PC-9 (cell line): ENCODE data around the gene CCDC148. TPM values are rescaled to one million over a fixed set of nuclear protein-coding genes. Genes with fewer than 3 reads are reported as not detected.
"Not testable (repeated sequence)": the region's sequence is repeated elsewhere in the genome, so short reads cannot be mapped to it uniquely, and the experiment has no call there.

ENCODE experiments used
- BruUV-seq: library from RNA; stranded (reverse); fragments of 400-500 nt; replicated peaks from 2 replicates; lab custom pipeline; 2021; lab: Mats Ljungman, UMichigan
- CTCF ChIA-PET: fragments of 300-600 bp; sonication (Branson Sonifier 250); formaldehyde crosslinking; loops from one replicate; lab custom pipeline; 2022; ENCODE audit warnings: antibody characterized with exemption; lab: Charles Lee
- POLR2A ChIA-PET: fragments of 300-600 bp; sonication (Branson Sonifier 250); formaldehyde crosslinking; loops from one replicate; lab custom pipeline; 2022; ENCODE audit warnings: antibody characterized with exemption; ENCODE audit not compliant: unreplicated experiment; lab: Charles Lee
- DNase-seq, 2 experiments: peaks; one replicate each; pipeline versions ENCODE4 v3.0.0 to v3.0.0-alpha.2; 2015 to 2022; ENCODE audit warnings: mixed read lengths in 1 of 2
- H2AFZ ChIP-seq: fragments of 200-600 bp; sonication (generic); 2 replicates; pipeline ENCODE4 v1.8.1; 2017; ENCODE audit warnings: antibody characterized with exemption
- H3F3A ChIP-seq: fragments of 200-600 bp; sonication (generic); 2 replicates; pipeline ENCODE4 v1.8.1; 2017; ENCODE audit warnings: antibody characterized with exemption, mild to moderate bottlenecking, low read depth; ENCODE audit not compliant: insufficient read depth
- H3K27ac ChIP-seq: fragments of 200-600 bp; sonication (generic); 2 replicates; pipeline ENCODE4 v1.6.1; 2016; ENCODE audit warnings: mixed run types
- H3K27me3 ChIP-seq: fragments of 200-600 bp; sonication (generic); 2 replicates; pipeline ENCODE4 v1.6.1; 2016; ENCODE audit warnings: low read depth, mixed run types; ENCODE audit not compliant: insufficient read depth
- H3K36me3 ChIP-seq: fragments of 200-600 bp; sonication (generic); 2 replicates; pipeline ENCODE4 v1.6.1; 2016; ENCODE audit warnings: low read depth, mixed run types
- H3K4me1 ChIP-seq: fragments of 200-600 bp; sonication (generic); replicated peaks from 2 replicates; pipeline ENCODE4 v1.6.1; 2016; ENCODE audit warnings: mixed run types; ENCODE audit not compliant: insufficient read depth
- H3K4me2 ChIP-seq: fragments of 200-600 bp; sonication (generic); 2 replicates; pipeline ENCODE4 v1.6.1; 2017; ENCODE audit warnings: mixed run types
- H3K4me3 ChIP-seq: fragments of 200-600 bp; sonication (generic); 2 replicates; pipeline ENCODE4 v1.6.1; 2016; ENCODE audit warnings: mixed run types
- H3K79me2 ChIP-seq: fragments of 200-600 bp; sonication (generic); 2 replicates; pipeline ENCODE4 v1.6.1; 2017; ENCODE audit warnings: low read depth, mixed run types
- H3K9me2 ChIP-seq: fragments of 200-600 bp; sonication (generic); 2 replicates; pipeline ENCODE4 v1.8.1; 2017; ENCODE audit warnings: mild to moderate bottlenecking; ENCODE audit not compliant: insufficient read depth
- H3K9me3 ChIP-seq: fragments of 200-600 bp; sonication (generic); 2 replicates; pipeline ENCODE4 v1.8.1; 2016; ENCODE audit warnings: low read depth; ENCODE audit not compliant: insufficient read depth
- H4K20me1 ChIP-seq: fragments of 200-600 bp; sonication (generic); 2 replicates; pipeline ENCODE4 v1.8.1; 2017; ENCODE audit not compliant: insufficient read depth
- CTCF ChIP-seq: fragments of 200-600 bp; sonication (generic); conservative IDR thresholded peaks from 2 replicates; pipeline ENCODE4 v1.6.1; 2017; ENCODE audit warnings: mixed run types, antibody characterized with exemption, mild to moderate bottlenecking, moderate library complexity
- EZH2 ChIP-seq: fragments of 200-600 bp; sonication (generic); IDR thresholded peaks from 2 replicates; pipeline ENCODE4 v1.8.0; 2017; ENCODE audit warnings: antibody characterized with exemption, low read depth
- intact Hi-C: fragments of 100-400 bp; cut with micrococcal nuclease; formaldehyde crosslinking; loops from one replicate; pipeline ENCODE4 v1.10.0; 2022; ENCODE audit not compliant: unreplicated experiment
- total RNA-seq: library from RNA; stranded (reverse); gene quantifications from 2 replicates; pipeline ENCODE4 v1.2.3, GENCODE V29; 2021

CCDC148 gene
- total RNA-seq, 1 experiment from 2014 or later = 1.8 TPM

- ChIA-PET CTCF (no interaction called here), POLR2A (no interaction called here)
- Histone ChIP-seq H4K20me1 (no peaks in the 10 kb centered on the region), H3F3A (no peaks in the 10 kb centered on the region), H3K36me3 (no peaks in the 10 kb centered on the region), H3K79me2 (no peaks in the 10 kb centered on the region), H2AFZ (no peak overlapping the region), H3K4me3 (no peak overlapping the region), H3K4me1 (no peaks in the 10 kb centered on the region), H3K9me2 (no peaks in the 10 kb centered on the region), H3K27me3 (no peaks in the 10 kb centered on the region), H3K9me3 (no peaks in the 10 kb centered on the region), H3K27ac (no peak overlapping the region), H3K4me2 (no peak overlapping the region)
- TF ChIP-seq EZH2 (no peak), CTCF (no peak)
- intact Hi-C loops = no loop called here
- no TSS peak for BruUV-seq
- no peak for DNase-seq
Observed at GRCh38 chr2:158443606-158444005, 12.9 kb downstream of the CCDC148 start.

GRCh38 chr2:158439062-158439461, 17.5 kb downstream of the CCDC148 start:
- H3K27me3 ChIP-seq, BruUV-seq, DNase-seq, H3F3A ChIP-seq, H3K4me2 ChIP-seq, H4K20me1 ChIP-seq, POLR2A ChIA-PET, H3K9me2 ChIP-seq, intact Hi-C loops, H3K36me3 ChIP-seq, H2AFZ ChIP-seq, H3K4me3 ChIP-seq, H3K79me2 ChIP-seq, H3K27ac ChIP-seq, H3K9me3 ChIP-seq, H3K4me1 ChIP-seq, CTCF ChIA-PET: not testable (repeated sequence)

GRCh38 chr2:158433716-158434115, 22.8 kb downstream of the CCDC148 start:
- POLR2A ChIA-PET, intact Hi-C loops, CTCF ChIA-PET: not testable (repeated sequence)

GRCh38 chr2:158432117-158432516, 24.4 kb downstream of the CCDC148 start:
- Histone ChIP-seq H3K4me3 (no peak overlapping the region), H3K27ac (no peak overlapping the region), H3K4me2 (no peak overlapping the region), H2AFZ (no peak overlapping the region), H3K9me2 (no peaks in the 10 kb centered on the region), H4K20me1 (no peaks in the 10 kb centered on the region), H3F3A (no peaks in the 10 kb centered on the region), H3K36me3 (no peaks in the 10 kb centered on the region), H3K4me1 (no peaks in the 10 kb centered on the region), H3K79me2 (no peaks in the 10 kb centered on the region), H3K27me3 (no peaks in the 10 kb centered on the region), H3K9me3 (0 out of 2 replicates have a peak, but pooled peaks cover 4% of the 10 kb centered on the region)
- ChIA-PET POLR2A (no interaction called here), CTCF (no interaction called here)
- BruUV-seq = no TSS peak
- DNase-seq = no peak
- TF ChIP-seq CTCF (no peak), EZH2 (no peak)
- intact Hi-C loops = no loop called here

More at GRCh38 chr2:158433716-158434115, 22.8 kb downstream of the CCDC148 start:
- H3K9me3 ChIP-seq, H3K4me3 ChIP-seq, H3K27ac ChIP-seq, H3K4me2 ChIP-seq, H3K4me1 ChIP-seq, H4K20me1 ChIP-seq, H3K27me3 ChIP-seq, DNase-seq, H3F3A ChIP-seq, BruUV-seq, H3K79me2 ChIP-seq, H2AFZ ChIP-seq, H3K9me2 ChIP-seq, H3K36me3 ChIP-seq: not testable (repeated sequence)
